ENCODE results near the gene SPOCK2. TPM values are rescaled to one million over a fixed set of nuclear protein-coding genes. Genes with fewer than 3 reads are reported as not detected.

SPOCK2 gene
- total and polyA plus RNA-seq, 2 of the 13 experiments (the other 11 are each of a cell fraction or from before 2014, with no cell fraction given) = 8.6 to 30.6 TPM

DNA sequence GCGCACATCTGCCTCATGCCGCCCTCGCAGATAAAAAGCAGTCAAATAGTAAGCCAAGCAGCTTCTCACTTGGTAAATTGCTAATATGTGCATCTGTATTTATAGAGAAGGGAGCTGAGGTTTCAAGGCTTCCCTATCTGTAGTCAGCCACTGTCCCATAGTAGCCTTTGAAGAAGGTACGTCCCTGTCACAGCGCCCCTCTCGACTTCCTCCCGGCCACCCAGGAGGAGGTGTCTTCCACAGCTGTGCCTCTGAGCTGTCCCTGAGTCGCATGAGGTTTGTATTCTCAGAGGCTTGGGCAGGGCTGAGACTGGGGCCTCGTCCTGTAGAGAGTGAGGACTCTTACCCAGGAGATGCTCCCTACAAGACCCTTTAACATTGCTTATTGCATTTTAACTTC lies 49.0 kb downstream of the SPOCK2 start:
- no TSS peak for BruUV-seq (replicated peaks)
- ChIA-PET CTCF (ENCODE audit: low intra/inter-chr PET ratio, low total read pairs) (no interaction called here), POLR2A (interaction anchor here (1.1 to 3.5 kb wide), 6 partner anchors 9 to 269 kb away, joined by 3 to 24 read pairs (median 5); partner anchors contain the start of gene CHST3)
- ATAC-seq (no peak), FAIRE-seq (no peak), DNase-seq (ENCODE audit: low spot score) (no peak)
- intact Hi-C loops (cut with micrococcal nuclease; ENCODE audit: unreplicated experiment) = no loop called here
- Histone ChIP-seq H3K4me2 (ENCODE audit: low read depth, low read length) (no peak overlapping the region), H3K27ac (ENCODE audit: extremely low read length, insufficient read depth, low read length) (peak overlapping the region; percentile 74), H3K9me3 (ENCODE audit: low read length) (no peaks in the 10 kb centered on the region), H3K36me3 (replicated peaks in 1 of 2; ENCODE audit: control insufficient read depth in 1 of 2, insufficient read depth in 2 of 2, low read length in 2 of 2) (no peaks in the 10 kb centered on the region), H3K4me1 (ENCODE audit: insufficient read depth, low read length) (peaks cover 93% of the 10 kb centered on the region), H3K4me3 (replicated peaks in 1 of 3; ENCODE audit: insufficient read depth in 1 of 3, low read depth in 2 of 3, low read length in 3 of 3) (no peak overlapping the region), H3K9ac (ENCODE audit: insufficient read depth, low read depth, low read length) (no peak overlapping the region; the same call in 1 of the 2 replicates), H3K27me3 (ENCODE audit: control insufficient read depth in 1 of 2, insufficient read depth in 2 of 2, low read length in 2 of 2) (no peaks in the 10 kb centered on the region), H4K20me1 (ENCODE audit: insufficient read depth, low read length) (no peaks in the 10 kb centered on the region), H2AFZ (ENCODE audit: low read length) (no peak overlapping the region), H3K79me2 (ENCODE audit: insufficient read depth, low read length) (no peaks in the 10 kb centered on the region)
- TF ChIP-seq ZC3H13 (CRISPR knock-in tag; IDR thresholded peaks at IDR 0.05) = no peak
- no peak for TF ChIP-seq RAD21 (CRISPR knock-in tag; IDR thresholded peaks at IDR 0.05)
- TF ChIP-seq TEF (CRISPR knock-in tag; IDR thresholded peaks at IDR 0.05) = no peak
- no peak for TF ChIP-seq PRPF4 (IDR thresholded peaks at IDR 0.05; ENCODE audit: low read depth, low read length, poor library complexity, severe bottlenecking)
- TF ChIP-seq TRIM24 (CRISPR knock-in tag; IDR thresholded peaks at IDR 0.05) = no peak
- TF ChIP-seq ZNF17 (CRISPR knock-in tag; IDR thresholded peaks at IDR 0.05) = no peak
- TF ChIP-seq, protein P1, sequence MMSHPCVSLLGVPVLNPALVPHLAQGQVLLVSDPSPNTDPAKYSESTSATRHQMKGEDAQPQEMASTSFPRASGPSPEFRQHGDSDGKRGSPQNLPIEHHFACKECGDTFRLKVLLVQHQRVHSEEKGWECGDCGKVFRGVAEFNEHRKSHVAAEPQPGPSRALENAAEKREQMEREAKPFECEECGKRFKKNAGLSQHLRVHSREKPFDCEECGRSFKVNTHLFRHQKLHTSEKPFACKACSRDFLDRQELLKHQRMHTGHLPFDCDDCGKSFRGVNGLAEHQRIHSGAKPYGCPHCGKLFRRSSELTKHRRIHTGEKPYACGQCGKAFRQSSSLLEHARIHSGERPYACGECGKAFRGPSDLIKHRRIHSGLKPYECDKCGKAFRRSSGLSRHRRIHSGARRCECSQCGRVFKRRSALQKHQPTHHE (CRISPR knock-in tag; IDR thresholded peaks at IDR 0.05; ENCODE audit: borderline replicate concordance) = no peak
- no peak for TF ChIP-seq ZNF580 (CRISPR knock-in tag; IDR thresholded peaks at IDR 0.05; ENCODE audit: borderline replicate concordance, low read depth)
- in situ Hi-C loops (cut with HindIII; ENCODE audit: extremely low pct_ligation_motif_present, low pct_unique_long_range_greater_than_20kb) = loop anchor here (25.0 kb wide), 1 partner anchor 702 kb away; no protein-coding TSS in a partner anchor
- WGBS (ENCODE audit: low lambda C conversion rate) = 82% methylated on average over 9 of the region's 9 CpGs

Data from HepG2 (cell line).